A673 (cell line): ENCODE data around the gene PGF. TPM values are rescaled to one million over a fixed set of nuclear protein-coding genes. Genes with fewer than 3 reads are reported as not detected.

ENCODE experiments used
- BruUV-seq: library from RNA; stranded (reverse); fragments of 400-500 nt; replicated peaks from 2 replicates; lab custom pipeline; 2021; lab: Mats Ljungman, UMichigan
- CTCF ChIA-PET: fragments of 300-600 bp; sonication (Branson Sonifier 250); formaldehyde crosslinking; loops from one replicate; lab custom pipeline; 2022; ENCODE audit warnings: antibody characterized with exemption; lab: Charles Lee
- POLR2A ChIA-PET: fragments of 300-600 bp; sonication (Branson Sonifier 250); formaldehyde crosslinking; loops from one replicate; lab custom pipeline; 2022; ENCODE audit warnings: antibody characterized with exemption; ENCODE audit not compliant: low non-redundant PET; lab: Charles Lee
- DNase-seq: peaks from one replicate; pipeline ENCODE4 v3.0.0-alpha.2; 2015; ENCODE audit warnings: low spot score
- H3K27ac ChIP-seq: fragments of 200-600 bp; sonication (generic); 2 replicates; pipeline ENCODE4 v1.5.1; 2016; ENCODE audit warnings: mixed run types, low read depth, mild to moderate bottlenecking, mixed read lengths, antibody characterized with exemption, low read length; ENCODE audit not compliant: poor library complexity, severe bottlenecking
- H3K27me3 ChIP-seq: fragments of 200-600 bp; sonication (generic); replicated peaks from 2 replicates; pipeline ENCODE4 v1.6.1; 2017; ENCODE audit warnings: mixed run types, low read depth, mild to moderate bottlenecking, mixed read lengths, antibody characterized with exemption, low read length; ENCODE audit not compliant: insufficient read depth, poor library complexity
- H3K36me3 ChIP-seq: fragments of 200-600 bp; sonication (generic); 2 replicates; pipeline ENCODE4 v1.6.1; 2016; ENCODE audit warnings: mixed run types, mild to moderate bottlenecking, mixed read lengths, antibody characterized with exemption, low read length; ENCODE audit not compliant: insufficient read depth, poor library complexity, severe bottlenecking
- H3K4me1 ChIP-seq: fragments of 200-600 bp; sonication (generic); 2 replicates; pipeline ENCODE4 v1.6.1; 2017; ENCODE audit warnings: mixed run types, mild to moderate bottlenecking, mixed read lengths, antibody characterized with exemption, low read length; ENCODE audit not compliant: insufficient read depth, poor library complexity, severe bottlenecking
- H3K4me3 ChIP-seq: fragments of 200-600 bp; sonication (generic); 2 replicates; pipeline ENCODE4 v1.5.1; 2016; ENCODE audit warnings: low read depth, mixed run types, mild to moderate bottlenecking, mixed read lengths, low read length; ENCODE audit not compliant: poor library complexity, severe bottlenecking
- H3K9me3 ChIP-seq: fragments of 200-600 bp; sonication (generic); 2 replicates; pipeline ENCODE4 v1.6.1; 2016; ENCODE audit warnings: mixed run types, low read depth, mild to moderate bottlenecking, mixed read lengths, antibody characterized with exemption, low read length; ENCODE audit not compliant: poor library complexity, severe bottlenecking
- CTCF ChIP-seq: fragments of 300-800, 200-600 bp; sonication (generic); conservative IDR thresholded peaks from 2 replicates; pipeline ENCODE4 v1.5.1; 2017; ENCODE audit warnings: low read depth, mild to moderate bottlenecking, antibody characterized with exemption, low read length, moderate library complexity, mixed read lengths
- EZH2 ChIP-seq: fragments of 200-600 bp; sonication (generic); IDR thresholded peaks from 2 replicates; pipeline ENCODE4 v1.6.1; 2017; ENCODE audit warnings: borderline replicate concordance, low read depth, mild to moderate bottlenecking, mixed read lengths, antibody characterized with exemption, low read length; ENCODE audit not compliant: poor library complexity, severe bottlenecking
- intact Hi-C: fragments of 100-400 bp; cut with micrococcal nuclease; formaldehyde crosslinking; loops from one replicate; pipeline ENCODE4 v1.10.0; 2022; ENCODE audit not compliant: unreplicated experiment
- total RNA-seq: library from RNA; stranded (reverse); gene quantifications from 2 replicates; pipeline ENCODE4 v1.2.3, GENCODE V29; 2021

Gene PGF
- total RNA-seq, 1 experiment from 2014 or later: 48.1 TPM

- CTCF ChIA-PET: interaction anchor here (1.2 to 1.4 kb wide), 2 partner anchors 37 to 177 kb away, joined by 3 to 8 read pairs; no protein-coding TSS in a partner anchor
- H3K27ac ChIP-seq: no peak overlapping the region
- TF ChIP-seq CTCF (no peak), EZH2 (no peak)
- BruUV-seq: no TSS peak
- no peaks in the 10 kb centered on the region for H3K4me1 ChIP-seq
- intact Hi-C loops: no loop called here
- no peaks in the 10 kb centered on the region for H3K27me3 ChIP-seq
- H3K9me3 ChIP-seq: no peaks in the 10 kb centered on the region
- no peak overlapping the region for H3K4me3 ChIP-seq
- POLR2A ChIA-PET: interaction anchor here (0.6 kb wide), 1 partner anchor 32 kb away, joined by 7 read pairs; no protein-coding TSS in a partner anchor
- no peak for DNase-seq
- peaks cover 7% of the 10 kb centered on the region for H3K36me3 ChIP-seq
Measured at GRCh38 chr14:74911221-74911620, 44.2 kb downstream of the PGF start.

- Histone ChIP-seq H3K9me3 (no peaks in the 10 kb centered on the region), H3K36me3 (peaks cover 7% of the 10 kb centered on the region), H3K4me1 (no peaks in the 10 kb centered on the region), H3K27me3 (no peaks in the 10 kb centered on the region), H3K4me3 (no peak overlapping the region), H3K27ac (no peak overlapping the region)
- ChIA-PET CTCF (interaction anchor here (0.6 kb wide), 3 partner anchors 55 to 302 kb away, joined by 3 to 6 read pairs (median 4); no protein-coding TSS in a partner anchor), POLR2A (interaction anchor here (0.6 kb wide), 2 partner anchors 32 to 112 kb away, joined by 5 to 7 read pairs; no protein-coding TSS in a partner anchor)
- no TSS peak for BruUV-seq
- intact Hi-C loops: no loop called here
- DNase-seq: no peak
- TF ChIP-seq CTCF (no peak), EZH2 (no peak)
Measured at GRCh38 chr14:74910556-74910955, 44.8 kb downstream of the PGF start.

GRCh38 chr14:74909911-74910310 is 45.5 kb downstream of the PGF start:
- Histone ChIP-seq H3K4me1 (no peaks in the 10 kb centered on the region), H3K9me3 (no peaks in the 10 kb centered on the region), H3K27me3 (no peaks in the 10 kb centered on the region), H3K4me3 (no peak overlapping the region), H3K36me3 (peaks cover 11% of the 10 kb centered on the region), H3K27ac (no peak overlapping the region)
- BruUV-seq: no TSS peak
- intact Hi-C loops: no loop called here
- DNase-seq: no peak
- ChIA-PET CTCF (no interaction called here), POLR2A (no interaction called here)
- TF ChIP-seq CTCF: no peak
- TF ChIP-seq EZH2: no peak
